Activated naive CD4-positive, alpha-beta T cell treated with Interleukin-2 at 50 U/mL for 16 hours (primary cell): ENCODE data around the gene ACHE.

Source experiments
- DNase-seq: peaks from one replicate; pipeline ENCODE4 v3.0.0-alpha.2; 2020

ACHE gene

GRCh38 chr7:100884736-100885439 is 10.8 kb downstream of the ACHE start:
- peak; percentile 44 for DNase-seq

- DNase-seq = no peak
Measured at GRCh38 chr7:100882785-100883526, 12.7 kb downstream of the ACHE start.

- no peak for DNase-seq
Measured at GRCh38 chr7:100882201-100882600, 13.5 kb downstream of the ACHE start.

GRCh38 chr7:100881136-100881535 is 14.6 kb downstream of the ACHE start:
- DNase-seq = no peak

GRCh38 chr7:100880645-100881044 is 15.0 kb downstream of the ACHE start:
- DNase-seq = no peak

- no peak for DNase-seq
Measured at GRCh38 chr7:100879685-100880261, 15.9 kb downstream of the ACHE start.

GRCh38 chr7:100878685-100879084 is 17.0 kb downstream of the ACHE start:
- DNase-seq = no peak

- no peak for DNase-seq
Measured at GRCh38 chr7:100878013-100878412, 17.7 kb downstream of the ACHE start.

GRCh38 chr7:100875356-100875751 is 20.3 kb downstream of the ACHE start:
- peak; percentile 53 for DNase-seq

- DNase-seq = peak; percentile 99
Measured at GRCh38 chr7:100874577-100875355, 20.9 kb downstream of the ACHE start, which contains the start of gene SRRT. TSS of gene SRRT (plus strand) at chr7:100875103. CDS start at chr7:100875591, 488 bp downstream.

GRCh38 chr7:100874300-100874576 is 21.4 kb downstream of the ACHE start:
- no peak for DNase-seq

GRCh38 chr7:100873599-100874299 is 21.9 kb downstream of the ACHE start:
- no peak for DNase-seq

- no peak for DNase-seq
Measured at GRCh38 chr7:100867776-100868485, 27.8 kb downstream of the ACHE start.

- DNase-seq = peak; percentile 69
Measured at GRCh38 chr7:100867040-100867775, 28.5 kb downstream of the ACHE start, which contains the start of gene TRIP6. TSS of gene TRIP6 (plus strand) at chr7:100867387. CDS start at chr7:100867498, 111 bp downstream.

- DNase-seq = no peak
Measured at GRCh38 chr7:100866729-100867039, 29.0 kb downstream of the ACHE start.

- no peak for DNase-seq
Measured at GRCh38 chr7:100865938-100866728, 29.6 kb downstream of the ACHE start.

GRCh38 chr7:100865372-100865911 is 30.2 kb downstream of the ACHE start:
- DNase-seq = no peak

- no peak for DNase-seq
Measured at GRCh38 chr7:100864263-100864845, 31.3 kb downstream of the ACHE start.

- no peak for DNase-seq
Measured at GRCh38 chr7:100863406-100863950, 32.2 kb downstream of the ACHE start.

- DNase-seq = no peak
Measured at GRCh38 chr7:100861616-100861985, 34.1 kb downstream of the ACHE start.
